Prostate gland (tissue), 2 donors: Measurements from ENCODE around the gene RNF220. TPM values are rescaled to one million over a fixed set of nuclear protein-coding genes. Genes with fewer than 3 reads are reported as not detected.

Experiments used
- DNase-seq: peaks from one replicate; pipeline ENCODE4 v3.0.0-alpha.2; 2019; ENCODE audit warnings: low spot score
- H3K27ac ChIP-seq, 2 donors: fragments of 200-600 bp; sonication (generic); 2 replicates each; pipeline ENCODE4 v1.5.1; 2017 to 2019
- H3K27me3 ChIP-seq: fragments of 200-600 bp; sonication (generic); replicated peaks from 2 replicates; pipeline ENCODE4 v1.5.1; 2019; ENCODE audit not compliant: insufficient read depth
- H3K36me3 ChIP-seq, 2 donors: fragments of 200-600 bp; sonication (generic); 1 replicate in 1 of 2; 2 replicates in 1 of 2; pipeline versions ENCODE4 v1.5.1 to v1.8.1; 2017 to 2019
- H3K4me1 ChIP-seq: fragments of 200-600 bp; sonication (generic); replicated peaks from 2 replicates; pipeline ENCODE4 v1.5.1; 2019
- H3K4me3 ChIP-seq, 2 donors: fragments of 200-600 bp; sonication (generic); 2 replicates each; pipeline ENCODE4 v1.5.1; 2017 to 2019
- H3K9me3 ChIP-seq: fragments of 200-600 bp; sonication (generic); 2 replicates; pipeline ENCODE4 v1.5.1; 2017
- CTCF ChIP-seq, 4 experiments: fragments of 200-600 bp in 2 of 4; fragments of 450-650 bp in 2 of 4; sonication (generic) in 2 of 4; IDR thresholded peaks; 1 replicate in 3 of 4; 2 replicates in 1 of 4; pipeline ENCODE4 v1.5.1; 2016 to 2019; ENCODE audit warnings: antibody characterized with exemption in 4 of 4, mild to moderate bottlenecking in 2 of 4, moderate library complexity in 2 of 4
- POLR2A ChIP-seq: fragments of 450-650 bp; IDR thresholded peaks from one replicate; pipeline ENCODE4 v1.6.1; 2016; ENCODE audit warnings: antibody characterized with exemption, mild to moderate bottlenecking
- POLR2AphosphoS5 ChIP-seq: sonication (generic); formaldehyde crosslinking; IDR thresholded peaks from one replicate; pipeline ENCODE4 v1.6.1; 2017; ENCODE audit warnings: antibody characterized with exemption
- WGBS: methylation state at CpG from one replicate; pipeline ENCODE4 v1.1.5; 2018; 5-methylcytosine and 5-hydroxymethylcytosine counted together
- intact Hi-C: fragments of 100-400 bp; cut with DNase I; formaldehyde crosslinking; loops from one replicate; pipeline ENCODE4 v1.14.2; 2022
- total RNA-seq, 2 donors: library from RNA; depleted of rRNA; stranded (reverse); fragments of >200 nt; gene quantifications; one replicate each; pipeline ENCODE4 v1.1.0, GENCODE V29; 2016

RNF220 gene
- 100 to 1,000 TPM; 116 to 147 TPM for total RNA-seq

- no peak within 1 kb of the TSS for H3K27ac ChIP-seq
Measured at GRCh38 chr1:44405031-44405797, at the start of gene RNF220. Gene RNF220, plus strand, starts transcription at chr1:44405255.

GRCh38 chr1:44355582-44356305, 49.3 kb upstream of the RNF220 start:
- Histone ChIP-seq H3K9me3 (no peaks in the 10 kb centered on the region), H3K27ac (no peak overlapping the region), H3K36me3 (no peaks in the 10 kb centered on the region), H3K4me1 (peaks cover 6% of the 10 kb centered on the region), H3K4me3 (peak overlapping the region in 1 of 2 donors; percentile 94), H3K27me3 (no peaks in the 10 kb centered on the region)
- WGBS = 69% methylated on average over 12 of the region's 12 CpGs
- TF ChIP-seq CTCF (IDR thresholded peaks at IDR 0.05) = no peak
- no peak for TF ChIP-seq POLR2A
- TF ChIP-seq POLR2AphosphoS5 = no peak
- DNase-seq = no peak
- intact Hi-C loops = loop anchor here (10.0 kb wide), 1 partner anchor 141 kb away; the partner anchor contains the start of gene DMAP1

More at GRCh38 chr1:44405031-44405797, at the start of gene RNF220:
- TF ChIP-seq CTCF (IDR thresholded peaks at IDR 0.05) (no peak), POLR2AphosphoS5 (no peak), POLR2A (no peak)
- Histone ChIP-seq H3K9me3 (no peaks in the 10 kb centered on the region), H3K4me1 (peaks cover 7% of the 10 kb centered on the region), H3K36me3 (no peaks in the 10 kb centered on the region), H3K27me3 (peaks cover 31% of the 10 kb centered on the region), H3K4me3 (peak within 1 kb of the TSS; percentile 10 to 26)
- intact Hi-C loops = no loop called here
- DNase-seq = peak; percentile 36
- WGBS = 2% methylated on average over 55 of the region's 55 CpGs

- intact Hi-C loops = loop anchor here (10.0 kb wide), 1 partner anchor 143 kb away; the partner anchor contains the start of gene DMAP1
- 62% methylated on average over 4 of the region's 4 CpGs for WGBS
- Histone ChIP-seq H3K27me3 (no peaks in the 10 kb centered on the region), H3K4me3 (no peak overlapping the region), H3K4me1 (peaks cover 6% of the 10 kb centered on the region), H3K27ac (no peak overlapping the region), H3K9me3 (no peaks in the 10 kb centered on the region), H3K36me3 (no peaks in the 10 kb centered on the region)
- no peak for DNase-seq
- no peak for TF ChIP-seq CTCF (IDR thresholded peaks at IDR 0.05)
- TF ChIP-seq POLR2AphosphoS5 = no peak
- no peak for TF ChIP-seq POLR2A
Measured at GRCh38 chr1:44357710-44358109, 47.3 kb upstream of the RNF220 start.

- intact Hi-C loops = loop anchor here (10.0 kb wide), 1 partner anchor 145 kb away; the partner anchor contains the start of gene DMAP1
- H3K27ac ChIP-seq = no peak overlapping the region
- WGBS = 59% methylated on average over 6 of the region's 6 CpGs
- no peaks in the 10 kb centered on the region for H3K36me3 ChIP-seq
- no peak overlapping the region for H3K4me3 ChIP-seq
- TF ChIP-seq CTCF (IDR thresholded peaks at IDR 0.05) (no peak), POLR2A (no peak), POLR2AphosphoS5 (no peak)
- H3K4me1 ChIP-seq = peaks cover under 1% of the 10 kb centered on the region
- no peaks in the 10 kb centered on the region for H3K9me3 ChIP-seq
- no peak for DNase-seq
- H3K27me3 ChIP-seq = no peaks in the 10 kb centered on the region
Measured at GRCh38 chr1:44359234-44359935, 45.7 kb upstream of the RNF220 start.
